B cell (primary cell): ENCODE measurements around the gene USP7.

Experiments used
- EZH2 ChIP-seq: IDR thresholded peaks from 2 replicates; pipeline ENCODE4 v1.6.1; 2012; ENCODE audit warnings: borderline replicate concordance, low read depth, mild to moderate bottlenecking, moderate library complexity, low read length; ENCODE audit not compliant: insufficient read depth, poor library complexity, severe bottlenecking
- TF ChIP-seq, protein P1 (sequence below): fragments of 200-600 bp; IDR thresholded peaks from one replicate; pipeline ENCODE4 v1.8.0; 2022; ENCODE audit warnings: antibody characterized with exemption, mild to moderate bottlenecking

DNA sequence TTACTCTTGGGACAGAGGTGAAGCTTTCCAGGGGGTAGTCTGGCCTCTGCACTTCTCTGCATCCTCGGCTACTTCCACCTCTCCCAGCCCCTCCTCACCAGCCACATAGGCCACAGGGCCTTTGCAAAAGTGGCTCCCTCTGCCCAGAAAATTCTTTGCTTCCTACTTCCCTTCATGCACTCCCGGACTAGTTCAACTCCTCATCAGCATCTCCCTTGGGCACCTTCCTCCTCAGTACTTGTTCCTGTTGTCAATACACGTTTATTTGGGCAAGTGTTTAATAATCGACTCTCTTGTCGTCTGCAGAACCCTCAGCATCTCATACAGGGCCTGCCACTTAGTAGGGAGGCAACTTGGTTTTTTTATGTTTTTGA, 23.1 kb upstream of the USP7 start:
- TF ChIP-seq, protein P1, sequence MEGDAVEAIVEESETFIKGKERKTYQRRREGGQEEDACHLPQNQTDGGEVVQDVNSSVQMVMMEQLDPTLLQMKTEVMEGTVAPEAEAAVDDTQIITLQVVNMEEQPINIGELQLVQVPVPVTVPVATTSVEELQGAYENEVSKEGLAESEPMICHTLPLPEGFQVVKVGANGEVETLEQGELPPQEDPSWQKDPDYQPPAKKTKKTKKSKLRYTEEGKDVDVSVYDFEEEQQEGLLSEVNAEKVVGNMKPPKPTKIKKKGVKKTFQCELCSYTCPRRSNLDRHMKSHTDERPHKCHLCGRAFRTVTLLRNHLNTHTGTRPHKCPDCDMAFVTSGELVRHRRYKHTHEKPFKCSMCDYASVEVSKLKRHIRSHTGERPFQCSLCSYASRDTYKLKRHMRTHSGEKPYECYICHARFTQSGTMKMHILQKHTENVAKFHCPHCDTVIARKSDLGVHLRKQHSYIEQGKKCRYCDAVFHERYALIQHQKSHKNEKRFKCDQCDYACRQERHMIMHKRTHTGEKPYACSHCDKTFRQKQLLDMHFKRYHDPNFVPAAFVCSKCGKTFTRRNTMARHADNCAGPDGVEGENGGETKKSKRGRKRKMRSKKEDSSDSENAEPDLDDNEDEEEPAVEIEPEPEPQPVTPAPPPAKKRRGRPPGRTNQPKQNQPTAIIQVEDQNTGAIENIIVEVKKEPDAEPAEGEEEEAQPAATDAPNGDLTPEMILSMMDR, result no peak
- no peak for TF ChIP-seq EZH2
